Astrocyte (in vitro differentiated cells and primary cell): ENCODE results near the gene PTPRU. TPM values are rescaled to one million over a fixed set of nuclear protein-coding genes. Genes with fewer than 3 reads are reported as not detected.

Source experiments
- DNase-seq: peaks from one replicate; pipeline ENCODE4 v3.0.0-alpha.2; 2010; ENCODE audit warnings: low read depth
- FAIRE-seq: peaks from 2 replicates; lab custom pipeline; 2011; peaks lifted over from hg19 to GRCh38; lab: Jason Lieb, UNC
- H2AFZ ChIP-seq: 2 replicates; pipeline ENCODE4 v1.6.0; 2012; ENCODE audit warnings: low read depth, low read length, inconsistent platforms
- H3K27ac ChIP-seq: 2 replicates; pipeline ENCODE4 v1.5.1; 2011; ENCODE audit warnings: low read depth, low read length, inconsistent platforms
- H3K27me3 ChIP-seq: 2 replicates; pipeline ENCODE4 v1.6.0; 2011; ENCODE audit warnings: low read length, inconsistent platforms; ENCODE audit not compliant: insufficient read depth
- H3K36me3 ChIP-seq: 2 replicates; pipeline ENCODE4 v1.5.1; 2011; ENCODE audit warnings: low read length, inconsistent platforms; ENCODE audit not compliant: insufficient read depth
- H3K4me1 ChIP-seq: 2 replicates; pipeline ENCODE4 v1.5.1; 2011; ENCODE audit warnings: low read length, inconsistent platforms; ENCODE audit not compliant: insufficient read depth
- H3K4me2 ChIP-seq: 2 replicates; pipeline ENCODE4 v1.6.0; 2012; ENCODE audit warnings: low read length, inconsistent platforms
- H3K4me3 ChIP-seq: 2 replicates; pipeline ENCODE4 v1.5.1; 2011; ENCODE audit warnings: low read depth, mild to moderate bottlenecking, low read length, inconsistent platforms; ENCODE audit not compliant: insufficient read depth
- H3K79me2 ChIP-seq: 2 replicates; pipeline ENCODE4 v1.6.0; 2012; ENCODE audit warnings: mild to moderate bottlenecking, low read length, inconsistent platforms; ENCODE audit not compliant: insufficient read depth
- H3K9ac ChIP-seq: 2 replicates; pipeline ENCODE4 v1.6.0; 2012; ENCODE audit warnings: mild to moderate bottlenecking, low read length, inconsistent platforms
- H3K9me3 ChIP-seq: 2 replicates; pipeline ENCODE4 v1.5.1; 2012; ENCODE audit warnings: low read depth, mild to moderate bottlenecking, low read length, inconsistent platforms; ENCODE audit not compliant: insufficient read depth
- H4K20me1 ChIP-seq: 2 replicates; pipeline ENCODE4 v1.6.0; 2012; ENCODE audit warnings: low read length, inconsistent platforms; ENCODE audit not compliant: insufficient read depth
- H3K27ac Mint-ChIP-seq: one replicate; pipeline ENCODE4 v1.8.0; 2021; ENCODE audit warnings: mild to moderate bottlenecking, mixed read lengths; ENCODE audit not compliant: unreplicated experiment
- H3K27me3 Mint-ChIP-seq: one replicate; pipeline ENCODE4 v1.8.0; 2021; ENCODE audit warnings: low read depth, mixed read lengths; ENCODE audit not compliant: unreplicated experiment
- H3K36me3 Mint-ChIP-seq: one replicate; pipeline ENCODE4 v1.8.0; 2021; ENCODE audit warnings: low read depth, mixed read lengths; ENCODE audit not compliant: unreplicated experiment
- H3K4me1 Mint-ChIP-seq: one replicate; pipeline ENCODE4 v1.8.0; 2021; ENCODE audit warnings: low read depth, mixed read lengths; ENCODE audit not compliant: unreplicated experiment
- H3K4me3 Mint-ChIP-seq: one replicate; pipeline ENCODE4 v1.8.0; 2021; ENCODE audit warnings: mild to moderate bottlenecking, moderate library complexity, mixed read lengths; ENCODE audit not compliant: unreplicated experiment
- H3K9me3 Mint-ChIP-seq: one replicate; pipeline ENCODE4 v1.8.0; 2021; ENCODE audit warnings: mild to moderate bottlenecking, mixed read lengths; ENCODE audit not compliant: unreplicated experiment
- CTCF ChIP-seq: IDR thresholded peaks from 2 replicates; pipeline ENCODE4 v1.5.1; 2011; ENCODE audit warnings: low read depth, mild to moderate bottlenecking, inconsistent platforms, low read length, moderate library complexity; ENCODE audit not compliant: insufficient read depth
- EZH2 ChIP-seq: IDR thresholded peaks from 2 replicates; pipeline ENCODE4 v1.6.1; 2012; ENCODE audit warnings: mild to moderate bottlenecking, low read length, inconsistent platforms; ENCODE audit not compliant: insufficient read depth
- total RNA-seq: library from RNA; stranded (reverse); gene quantifications from 2 replicates; pipeline ENCODE4 v1.2.1, GENCODE V29; 2021

The PTPRU gene
- total RNA-seq, 1 donor from 2014 or later: 36.6 TPM

GRCh38 chr1:29227511-29227910 is 8.8 kb upstream of the PTPRU start:
- H4K20me1 ChIP-seq: peaks cover 11% of the 10 kb centered on the region
- H3K27ac ChIP-seq: no peak overlapping the region
- FAIRE-seq (no peak), DNase-seq (no peak)
- H3K27ac Mint-ChIP-seq: peak overlapping the region; percentile 34
- no peaks in the 10 kb centered on the region for H3K27me3 Mint-ChIP-seq
- H3K4me3 Mint-ChIP-seq: no peak overlapping the region
- no peak overlapping the region for H3K4me2 ChIP-seq
- TF ChIP-seq CTCF: no peak
- no peak for TF ChIP-seq EZH2
- peaks cover 5% of the 10 kb centered on the region for H3K4me1 ChIP-seq
- H3K4me1 Mint-ChIP-seq: peaks cover 18% of the 10 kb centered on the region
- no peak overlapping the region for H3K9ac ChIP-seq
- no peaks in the 10 kb centered on the region for H3K36me3 ChIP-seq
- no peaks in the 10 kb centered on the region for H3K9me3 Mint-ChIP-seq
- peaks cover 2% of the 10 kb centered on the region for H3K36me3 Mint-ChIP-seq
- H3K9me3 ChIP-seq: no peaks in the 10 kb centered on the region
- H3K27me3 ChIP-seq: no peaks in the 10 kb centered on the region
- H2AFZ ChIP-seq: no peak overlapping the region
- H3K79me2 ChIP-seq: peaks cover 33% of the 10 kb centered on the region
- H3K4me3 ChIP-seq: no peak overlapping the region

- peak overlapping the region; percentile 68 for H3K27ac ChIP-seq
- H3K9ac ChIP-seq: peak overlapping the region; percentile 91
- Mint-ChIP-seq H3K9me3 (no peaks in the 10 kb centered on the region), H3K27me3 (peaks cover 11% of the 10 kb centered on the region), H3K4me3 (peak overlapping the region; percentile 98), H3K4me1 (peaks cover 10% of the 10 kb centered on the region), H3K36me3 (no peaks in the 10 kb centered on the region), H3K27ac (peak overlapping the region; percentile 95)
- H3K36me3 ChIP-seq: no peaks in the 10 kb centered on the region
- peak overlapping the region; percentile 93 for H3K4me3 ChIP-seq
- no peaks in the 10 kb centered on the region for H3K27me3 ChIP-seq
- H2AFZ ChIP-seq: peak overlapping the region; percentile 90
- peak overlapping the region; percentile 92 for H3K4me2 ChIP-seq
- TF ChIP-seq EZH2: no peak
- no peak for TF ChIP-seq CTCF
- DNase-seq: no peak
- H3K9me3 ChIP-seq: no peaks in the 10 kb centered on the region
- H3K4me1 ChIP-seq: peaks cover 5% of the 10 kb centered on the region
- peaks cover 24% of the 10 kb centered on the region for H3K79me2 ChIP-seq
- H4K20me1 ChIP-seq: peaks cover 3% of the 10 kb centered on the region
- peak; percentile 23 for FAIRE-seq
Measured at GRCh38 chr1:29230204-29230552, 6.1 kb upstream of the PTPRU start.

GRCh38 chr1:29230553-29231378 is 5.6 kb upstream of the PTPRU start, which contains the start of gene MECR:
Gene MECR (minus strand): TSS chr1:29230934. CDS start chr1:29230906, 28 bp downstream.
- Mint-ChIP-seq H3K4me3 (peak within 1 kb of the TSS; percentile 98), H3K9me3 (no peaks in the 10 kb centered on the region), H3K4me1 (peaks cover 10% of the 10 kb centered on the region), H3K36me3 (no peaks in the 10 kb centered on the region), H3K27me3 (peaks cover 11% of the 10 kb centered on the region), H3K27ac (peak within 1 kb of the TSS; percentile 95)
- H3K4me3 ChIP-seq: peak within 1 kb of the TSS; percentile 93
- FAIRE-seq (no peak), DNase-seq (peak; percentile 82)
- peak within 1 kb of the TSS; percentile 92 for H3K4me2 ChIP-seq
- H3K36me3 ChIP-seq: no peaks in the 10 kb centered on the region
- no peaks in the 10 kb centered on the region for H4K20me1 ChIP-seq
- peak within 1 kb of the TSS; percentile 91 for H3K9ac ChIP-seq
- H3K9me3 ChIP-seq: no peaks in the 10 kb centered on the region
- H3K4me1 ChIP-seq: peaks cover 5% of the 10 kb centered on the region
- H2AFZ ChIP-seq: peak within 1 kb of the TSS; percentile 90
- TF ChIP-seq EZH2 (no peak), CTCF (no peak)
- no peaks in the 10 kb centered on the region for H3K27me3 ChIP-seq
- peak within 1 kb of the TSS; percentile 68 for H3K27ac ChIP-seq
- peaks cover 20% of the 10 kb centered on the region for H3K79me2 ChIP-seq
